Dermis lymphatic vessel endothelial cell (primary cell): ENCODE data around the gene GKN1. TPM values are rescaled to one million over a fixed set of nuclear protein-coding genes. Genes with fewer than 3 reads are reported as not detected.

ENCODE experiments used
- total RNA-seq: library from RNA; depleted of rRNA; stranded (reverse); fragments of >200 nt; gene quantifications from 2 replicates; pipeline ENCODE4 v1.2.1, GENCODE V29; 2014

GKN1 gene, protein sequence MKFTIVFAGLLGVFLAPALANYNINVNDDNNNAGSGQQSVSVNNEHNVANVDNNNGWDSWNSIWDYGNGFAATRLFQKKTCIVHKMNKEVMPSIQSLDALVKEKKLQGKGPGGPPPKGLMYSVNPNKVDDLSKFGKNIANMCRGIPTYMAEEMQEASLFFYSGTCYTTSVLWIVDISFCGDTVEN
- not detected in 2 replicates for total RNA-seq

GRCh38 chr2:68974251-68974650 is at the start of gene GKN1:
Gene GKN1 (plus strand): TSS chr2:68974636. CDS start chr2:68974678, 42 bp downstream.

DNA sequence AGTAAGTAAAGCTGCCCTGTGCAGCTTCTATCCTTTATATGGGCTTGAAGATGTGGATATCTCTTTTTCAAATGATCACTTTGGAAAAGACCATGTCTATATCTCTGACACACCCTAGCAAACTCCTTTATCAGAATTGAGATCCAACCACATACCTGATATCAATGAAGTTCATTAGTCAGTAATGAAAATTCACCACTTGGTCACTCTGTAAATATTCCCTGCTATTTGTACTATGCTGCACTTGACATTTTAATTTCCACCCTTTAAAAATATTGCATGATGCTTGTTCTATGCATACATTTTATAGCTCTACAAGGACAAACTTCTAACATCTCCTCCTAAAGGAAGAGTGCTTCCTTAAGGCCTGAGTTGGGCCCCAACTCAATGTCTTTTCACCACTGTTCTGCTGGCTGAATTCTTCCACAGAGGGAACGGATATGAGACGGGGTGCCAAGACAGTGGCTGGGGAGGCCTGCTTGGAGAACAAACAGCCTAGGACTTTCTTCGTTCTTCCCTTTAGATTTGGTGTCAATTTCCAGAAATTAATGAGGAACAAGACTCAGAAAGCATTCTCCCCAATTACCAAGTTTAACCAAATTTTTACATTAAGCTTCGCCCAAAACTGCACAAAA is 21.4 kb upstream of the GKN1 start, which contains the start of gene GKN2:
Gene GKN2, minus strand, starts transcription at position 7 of the 635 bp plus-strand sequence. CDS start 32 bp downstream, outside the sequence.

GRCh38 chr2:69013142-69013839 is 38.9 kb downstream of the GKN1 start, which contains the start of gene ANTXR1:
Gene ANTXR1 (plus strand): TSS chr2:69013179. CDS start chr2:69013500, 321 bp downstream.

Other genes with a start within 250 kb of the GKN1 start
- 11.2 and 15.0 TPM in 2 replicates for gene ARHGAP25, start 239.8 kb upstream of the GKN1 start, total RNA-seq
- not detected in 2 replicates for gene BMP10, start 103.2 kb upstream of the GKN1 start, total RNA-seq
- gene GKN2, start 21.7 kb upstream of the GKN1 start, total RNA-seq: under 0.01 TPM in 1 of 2 replicates, not detected in the other
- 0.33 and 0.52 TPM in 2 replicates for gene ANTXR1, start 38.5 kb downstream of the GKN1 start, total RNA-seq